GM19035 (cell line): ENCODE results near the gene FANCC.

Source experiments
- ATAC-seq: cut with Tn5 transposase; IDR thresholded peaks from one replicate; pipeline ENCODE4 v1.9.1; 2021; ENCODE audit not compliant: unreplicated experiment

FANCC gene

GRCh38 chr9:95317119-95317892 lies at the start of gene FANCC:
FANCC (minus strand) TSS chr9:95317709; CDS start chr9:95249291, 68,418 bp downstream.
- ATAC-seq = peak; percentile 79

- ATAC-seq = no peak
These were observed 49.3 kb upstream of the FANCC start for GRCh38 chr9:95366731-95367325.

GRCh38 chr9:95365766-95366165 lies 48.3 kb upstream of the FANCC start:
- no peak for ATAC-seq

- ATAC-seq = no peak
These were observed 45.7 kb upstream of the FANCC start for GRCh38 chr9:95363051-95363841.

- no peak for ATAC-seq
These were observed 43.4 kb upstream of the FANCC start for GRCh38 chr9:95360866-95361265.

GRCh38 chr9:95357316-95357715 lies 39.8 kb upstream of the FANCC start:
- ATAC-seq = no peak

GRCh38 chr9:95355500-95355899 lies 38.0 kb upstream of the FANCC start:
- no peak for ATAC-seq

- no peak for ATAC-seq
These were observed 33.5 kb upstream of the FANCC start for GRCh38 chr9:95351051-95351450.

GRCh38 chr9:95350266-95350665 lies 32.8 kb upstream of the FANCC start:
- no peak for ATAC-seq

GRCh38 chr9:95349091-95350038 lies 31.9 kb upstream of the FANCC start:
- no peak for ATAC-seq

GRCh38 chr9:95346021-95346420 lies 28.5 kb upstream of the FANCC start:
- no peak for ATAC-seq

- ATAC-seq = no peak
These were observed 27.3 kb upstream of the FANCC start for GRCh38 chr9:95344735-95345325.

GRCh38 chr9:95343725-95344287 lies 26.3 kb upstream of the FANCC start:
- no peak for ATAC-seq

- ATAC-seq = no peak
These were observed 25.1 kb upstream of the FANCC start for GRCh38 chr9:95342571-95342970.

- ATAC-seq = no peak
These were observed 23.9 kb upstream of the FANCC start for GRCh38 chr9:95341293-95341962.

GRCh38 chr9:95338243-95338642 lies 20.7 kb upstream of the FANCC start:
- ATAC-seq = no peak

GRCh38 chr9:95336281-95336680 lies 18.8 kb upstream of the FANCC start:
- ATAC-seq = no peak

- ATAC-seq = no peak
These were observed 15.9 kb upstream of the FANCC start for GRCh38 chr9:95333426-95333825.

GRCh38 chr9:95332860-95333259 lies 15.4 kb upstream of the FANCC start:
- ATAC-seq = no peak
